Tibial nerve (tissue), 3 donors: ENCODE measurements around the gene CHST12.

Experiments used
- CTCF ChIP-seq, 5 experiments: fragments of 200-600 bp in 3 of 5; fragments of 450-650 bp in 2 of 5; sonication (generic) in 3 of 5; IDR thresholded peaks; one replicate each; pipeline ENCODE4 v1.5.1; 2016 to 2019; ENCODE audit warnings: antibody characterized with exemption in 5 of 5, mild to moderate bottlenecking in 3 of 5, moderate library complexity in 2 of 5
- POLR2A ChIP-seq, 2 donors: fragments of 450-650 bp; IDR thresholded peaks; one replicate each; pipeline ENCODE4 v1.6.1; 2017; ENCODE audit warnings: antibody characterized with exemption in 2 of 2, mild to moderate bottlenecking in 2 of 2, moderate library complexity in 2 of 2

- no peak for TF ChIP-seq CTCF (IDR thresholded peaks at IDR 0.05)
- no peak for TF ChIP-seq POLR2A (IDR thresholded peaks at IDR 0.05)
Observed at GRCh38 chr7:2450198-2451107, 47.0 kb downstream of the CHST12 start.
